H1 (cell line): ENCODE results near the gene MRPL17.

ENCODE experiments used
- ATF3 ChIP-seq: IDR thresholded peaks from 2 replicates; pipeline ENCODE4 v1.6.1; 2011; ENCODE audit warnings: low read depth, mild to moderate bottlenecking, low read length; ENCODE audit not compliant: insufficient read depth
- CREB1 ChIP-seq: IDR thresholded peaks from 2 replicates; pipeline ENCODE4 v1.6.1; 2012; ENCODE audit warnings: inconsistent platforms
- CTCF ChIP-seq, 3 experiments: IDR thresholded peaks; 1 replicate in 2 of 3; 2 replicates in 1 of 3; pipeline versions ENCODE4 v1.5.1 to v1.6.1; 2011; ENCODE audit warnings: low read length in 3 of 3, mild to moderate bottlenecking in 3 of 3, inconsistent platforms in 2 of 3, low read depth in 1 of 3, moderate library complexity in 1 of 3; ENCODE audit not compliant: insufficient read depth in 1 of 3; ENCODE audit errors: control extremely low read depth in 1 of 3
- EGR1 ChIP-seq: IDR thresholded peaks from 2 replicates; pipeline ENCODE4 v1.6.1; 2011; ENCODE audit warnings: low read depth, low read length, borderline replicate concordance
- EP300 ChIP-seq, 2 experiments: IDR thresholded peaks; 1 replicate in 1 of 2; 2 replicates in 1 of 2; pipeline ENCODE4 v1.6.1; 2011 to 2012; ENCODE audit warnings: low read depth in 2 of 2, low read length in 2 of 2, mild to moderate bottlenecking in 2 of 2, borderline replicate concordance in 1 of 2, inconsistent platforms in 1 of 2, moderate library complexity in 1 of 2
- FOSL1 ChIP-seq: IDR thresholded peaks from 2 replicates; pipeline ENCODE4 v1.6.1; 2011; ENCODE audit warnings: mild to moderate bottlenecking, low read depth, low read length, moderate library complexity; ENCODE audit not compliant: insufficient read depth
- NRF1 ChIP-seq: IDR thresholded peaks from 2 replicates; pipeline ENCODE4 v1.6.1; 2011; ENCODE audit warnings: mild to moderate bottlenecking, low read depth, low read length, improper control_type of control experiment
- POLR2A ChIP-seq, 2 experiments: IDR thresholded peaks; 1 replicate in 1 of 2; 2 replicates in 1 of 2; pipeline ENCODE4 v1.6.1; 2011; ENCODE audit warnings: low read depth in 2 of 2, low read length in 2 of 2, mild to moderate bottlenecking in 2 of 2; ENCODE audit errors: control extremely low read depth in 1 of 2
- TAF1 ChIP-seq: IDR thresholded peaks from 2 replicates; pipeline ENCODE4 v1.6.1; 2011; ENCODE audit warnings: mild to moderate bottlenecking, low read depth, low read length

- TF ChIP-seq EP300 (IDR thresholded peaks at IDR 0.05; ENCODE audit: borderline replicate concordance in 1 of 2, low read depth in 2 of 2, low read length in 2 of 2) (no peak), CTCF (IDR thresholded peaks at IDR 0.05; ENCODE audit: control extremely low read depth in 1 of 3, insufficient read depth in 1 of 3, low read depth in 1 of 3, low read length in 3 of 3) (no peak), POLR2A (IDR thresholded peaks at IDR 0.05; ENCODE audit: control extremely low read depth in 1 of 2, low read depth in 2 of 2, low read length in 2 of 2) (no peak), ATF3 (no peak), FOSL1 (no peak), CREB1 (no peak), NRF1 (no peak), EGR1 (no peak), TAF1 (no peak)
Measured at GRCh38 chr11:6719576-6719975, 36.4 kb upstream of the MRPL17 start.
